Fibroblast of skin of left biceps (primary cell): ENCODE data around the gene TMEM131.

Experiments used
- DNase-seq, 2 experiments: peaks; one replicate each; pipeline ENCODE4 v3.0.0-alpha.2; 2013; ENCODE audit warnings: low read depth in 2 of 2

Gene TMEM131

GRCh38 chr2:98020516-98020915, 24.8 kb upstream of the TMEM131 start:
- DNase-seq, result no peak

- DNase-seq, result no peak
These were observed 21.3 kb upstream of the TMEM131 start for GRCh38 chr2:98016908-98017670.

- DNase-seq, result no peak
These were observed 19.9 kb upstream of the TMEM131 start for GRCh38 chr2:98015671-98016070.

- DNase-seq, result no peak
These were observed 18.6 kb upstream of the TMEM131 start for GRCh38 chr2:98014379-98014778.

GRCh38 chr2:98013407-98014042, 17.8 kb upstream of the TMEM131 start:
- DNase-seq, result no peak

GRCh38 chr2:98012561-98012991, 16.8 kb upstream of the TMEM131 start:
- DNase-seq, result no peak

GRCh38 chr2:98009887-98010760, 14.4 kb upstream of the TMEM131 start:
- no peak for DNase-seq

GRCh38 chr2:98008415-98008814, 12.7 kb upstream of the TMEM131 start:
- no peak for DNase-seq

- no peak for DNase-seq
These were observed 10.6 kb upstream of the TMEM131 start for GRCh38 chr2:98006378-98006777.

- DNase-seq, result no peak
These were observed 8.9 kb upstream of the TMEM131 start for GRCh38 chr2:98004613-98005012.

- DNase-seq, result no peak
These were observed 8.3 kb upstream of the TMEM131 start for GRCh38 chr2:98004047-98004446.

GRCh38 chr2:97999536-97999935, 3.8 kb upstream of the TMEM131 start:
- DNase-seq, result no peak

- no peak for DNase-seq
These were observed 2.8 kb upstream of the TMEM131 start for GRCh38 chr2:97998431-97999005.

GRCh38 chr2:97997784-97998392, 2.1 kb upstream of the TMEM131 start:
- no peak for DNase-seq

GRCh38 chr2:97996679-97997078, 931 bp upstream of the TMEM131 start:
- DNase-seq, result no peak

- DNase-seq, result no peak
These were observed 568 bp downstream of the TMEM131 start for GRCh38 chr2:97995026-97995733.

GRCh38 chr2:97994476-97994875, 1.3 kb downstream of the TMEM131 start:
- no peak for DNase-seq

- no peak for DNase-seq
These were observed 1.8 kb downstream of the TMEM131 start for GRCh38 chr2:97993926-97994325.

- no peak for DNase-seq
These were observed 2.6 kb downstream of the TMEM131 start for GRCh38 chr2:97992836-97993825.
